ENCODE measurements around the gene LEMD2. TPM values are rescaled to one million over a fixed set of nuclear protein-coding genes. Genes with fewer than 3 reads are reported as not detected.
"Not testable (repeated sequence)": the region's sequence is repeated elsewhere in the genome, so short reads cannot be mapped to it uniquely, and the experiment has no call there.

Gene LEMD2
- total RNA-seq: 51.9 and 53.8 TPM in 2 replicates
- polyA plus RNA-seq (2012): 57.6 TPM

DNA sequence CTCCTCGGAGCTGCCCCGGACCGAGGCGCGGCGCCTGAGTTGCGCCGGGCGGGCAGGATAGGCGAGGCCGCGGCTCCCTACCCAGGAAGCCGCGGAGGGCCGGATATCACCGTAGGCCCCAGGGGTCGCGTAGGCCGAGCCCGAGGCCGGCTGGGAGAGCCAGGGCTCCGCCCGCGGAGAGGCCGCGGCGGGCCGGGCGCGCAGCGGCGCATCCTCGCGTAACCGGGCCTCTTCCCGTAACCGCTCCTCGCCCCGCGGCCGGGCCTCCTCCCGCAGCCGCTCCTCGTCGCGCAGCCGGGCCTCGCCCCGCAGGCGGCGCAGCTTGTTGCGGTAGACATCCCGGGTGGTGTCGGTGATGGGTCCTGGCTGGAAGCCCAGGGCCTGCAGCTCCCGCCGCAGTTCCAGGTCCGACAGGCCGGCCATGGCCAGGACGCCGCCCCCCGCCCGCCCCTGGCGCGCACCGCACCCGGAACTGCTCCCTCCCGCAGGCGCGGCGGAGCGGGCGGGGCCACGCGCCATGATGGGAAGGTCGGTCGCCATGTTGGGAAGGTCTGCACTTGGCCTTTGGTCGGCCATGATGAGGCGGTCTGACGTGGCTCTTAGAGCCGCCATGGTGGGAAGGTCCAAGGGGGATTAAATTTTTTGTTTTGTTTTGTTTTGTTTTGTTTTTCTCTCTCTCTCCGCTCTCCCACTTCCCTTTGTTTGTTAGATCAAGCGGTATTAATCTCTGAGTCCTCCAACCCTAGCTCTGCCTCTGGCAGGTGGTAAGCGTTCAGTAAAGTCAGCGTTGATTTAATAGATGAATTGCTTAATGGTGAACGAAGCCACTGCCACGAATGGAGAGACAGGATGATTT is at the start of gene LEMD2:
TSS of gene LEMD2 (minus strand) at position 437 of the 856 bp plus-strand sequence. CDS start at position 423, 14 bp downstream.
- peak; percentile 95 for DNase-seq (ENCODE audit: low read depth)

DNA sequence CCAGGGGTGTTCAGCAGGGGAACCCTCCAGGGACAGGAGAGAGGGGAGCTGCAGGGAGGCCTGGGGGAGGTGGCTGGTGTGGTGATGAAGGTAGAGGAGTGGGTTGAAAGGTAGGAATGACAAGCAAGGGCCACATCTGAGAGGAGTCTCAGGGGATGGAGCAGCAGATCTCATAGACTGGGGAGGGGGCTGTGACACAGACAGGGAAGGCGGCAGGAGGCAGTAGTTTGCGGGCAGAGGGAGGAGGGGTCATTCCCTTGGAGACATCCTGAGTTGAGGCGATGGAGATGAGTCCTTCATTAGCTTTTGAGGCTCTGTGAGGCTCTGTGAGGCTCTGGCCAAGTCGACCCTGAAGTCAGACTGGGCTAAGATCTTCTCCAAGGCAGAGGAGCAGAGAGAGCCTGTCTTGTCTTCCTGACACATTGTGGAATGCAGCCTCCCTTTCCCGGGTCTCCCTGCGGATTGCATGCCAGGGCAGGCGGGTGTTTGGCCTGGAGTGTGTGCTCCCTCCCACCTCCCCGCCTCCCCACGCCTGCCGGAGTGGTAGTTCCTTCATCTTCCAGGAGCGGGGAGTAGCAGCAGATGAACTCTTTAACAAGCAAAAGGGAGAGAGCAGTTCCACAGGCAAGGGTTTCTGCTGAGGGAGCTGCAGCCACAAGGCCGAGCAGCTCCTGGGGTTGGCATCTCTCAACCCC is 49.2 kb upstream of the LEMD2 start:
- no peak for DNase-seq (ENCODE audit: low read depth)

DNA sequence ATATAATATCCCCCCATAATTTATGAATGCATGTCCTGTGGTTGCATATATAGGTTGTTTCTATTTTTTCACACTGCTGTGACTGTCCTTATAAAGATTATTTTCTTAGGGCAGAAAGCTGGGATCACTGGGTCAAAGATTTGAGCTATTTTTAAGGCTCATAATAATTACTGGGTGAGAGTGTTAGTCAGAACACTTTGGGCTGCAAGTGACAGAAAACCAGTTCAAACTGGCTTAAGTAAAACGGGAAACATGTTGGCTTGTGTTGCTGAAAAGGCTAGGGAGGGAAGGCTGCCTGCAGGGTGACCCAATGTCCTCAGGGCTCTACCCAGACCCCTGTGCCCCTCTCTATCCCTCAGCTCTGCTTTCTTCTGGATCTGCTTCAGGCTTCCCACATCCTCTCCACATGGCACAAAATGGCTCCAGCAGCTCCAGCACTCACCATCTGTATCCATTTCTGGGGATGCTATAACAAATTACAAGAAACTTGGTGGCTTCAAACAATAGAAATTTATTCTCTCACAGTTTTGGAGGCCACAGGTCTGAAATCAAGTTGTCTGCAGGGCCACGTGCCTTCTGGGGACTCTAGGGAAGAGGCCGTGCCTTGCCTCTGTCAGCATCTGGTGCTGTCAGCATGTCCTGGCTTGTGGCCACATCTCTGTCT is 48.0 kb upstream of the LEMD2 start:
- DNase-seq (ENCODE audit: low read depth): no peak

DNA sequence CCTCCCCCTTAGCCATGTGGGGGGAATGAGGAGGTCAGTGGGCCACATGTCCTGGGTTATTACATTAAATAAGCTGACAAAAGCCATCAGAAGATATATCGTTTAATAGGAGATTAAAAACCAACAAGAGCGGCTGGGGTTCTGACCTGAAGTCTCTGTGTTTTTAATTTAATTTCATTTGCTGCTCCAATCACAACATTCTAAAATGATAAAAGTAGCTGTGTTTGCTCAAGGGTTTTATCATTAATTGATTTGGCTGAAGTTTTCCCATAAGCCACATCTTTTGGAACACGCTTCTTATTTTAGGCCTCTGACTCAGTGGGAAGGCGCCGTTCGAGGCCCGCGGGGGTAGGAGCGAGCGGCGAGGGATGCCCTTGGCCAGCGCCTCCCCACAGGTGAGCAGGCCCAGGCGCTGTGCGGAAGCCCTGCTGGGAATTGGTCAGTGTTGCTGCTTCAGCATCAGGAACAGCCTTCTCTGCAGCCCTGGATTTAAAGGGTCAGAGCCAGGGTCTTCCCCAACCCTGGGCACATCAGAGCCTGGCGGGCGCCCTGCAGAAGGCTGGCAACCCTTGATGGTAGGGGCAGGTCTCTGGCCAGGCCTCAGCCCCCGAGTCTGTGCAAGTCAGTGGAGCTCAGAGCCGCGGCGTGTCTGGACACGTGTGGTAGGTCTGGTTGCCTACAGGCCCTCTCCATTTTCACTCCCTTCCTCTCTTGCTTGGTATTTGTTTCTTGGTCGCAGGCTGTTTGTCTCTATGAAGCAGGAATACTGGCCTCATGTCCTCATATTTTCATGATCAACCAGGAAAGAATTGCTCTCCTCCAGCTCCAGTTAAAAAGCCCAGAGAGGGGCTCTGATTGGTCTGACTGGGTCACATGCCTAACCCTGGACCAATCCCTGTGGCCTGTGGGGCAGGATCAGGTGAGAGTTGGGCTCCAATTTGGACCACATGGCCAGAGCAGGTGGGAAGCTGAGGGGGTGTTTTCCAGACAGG is 45.8 kb upstream of the LEMD2 start:
- DNase-seq (ENCODE audit: low read depth): no peak

DNA sequence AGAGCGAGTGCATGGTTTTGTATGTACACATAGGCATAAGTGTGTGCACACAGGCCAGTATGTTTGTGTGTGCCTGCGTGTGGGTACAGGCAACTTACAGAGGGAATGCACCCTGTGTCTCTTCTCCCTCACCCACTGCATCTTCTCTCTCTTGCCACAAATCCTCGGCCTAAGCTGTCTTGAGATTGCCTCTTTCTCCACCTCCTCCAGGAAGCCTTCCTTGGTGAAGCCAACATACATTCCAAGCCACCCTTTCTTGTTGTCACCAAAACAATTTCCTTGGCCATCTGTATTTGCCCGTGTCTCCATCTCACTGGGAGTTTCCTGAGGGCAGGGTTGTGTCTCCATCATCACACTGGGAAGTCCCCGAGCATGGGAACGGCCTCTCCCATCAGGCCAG is 44.7 kb upstream of the LEMD2 start:
- DNase-seq (ENCODE audit: low read depth): no peak

DNA sequence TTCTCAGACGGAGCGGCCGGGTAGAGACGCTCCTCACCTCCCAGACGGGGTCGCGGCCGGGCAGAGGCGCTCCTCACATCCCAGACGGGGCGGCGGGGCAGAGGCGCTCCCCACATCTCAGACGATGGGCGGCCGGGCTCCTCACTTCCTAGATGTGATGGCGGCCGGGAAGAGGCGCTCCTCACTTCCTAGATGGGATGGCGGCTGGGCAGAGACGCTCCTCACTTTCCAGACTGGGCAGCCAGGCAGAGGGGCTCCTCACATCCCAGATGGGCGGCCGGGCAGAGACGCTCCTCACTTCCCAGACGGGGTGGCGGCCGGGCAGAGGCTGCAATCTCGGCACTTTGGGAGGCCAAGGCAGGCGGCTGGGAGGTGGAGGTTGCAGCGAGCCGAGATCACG is 43.9 kb upstream of the LEMD2 start:
- not testable (repeated sequence) for DNase-seq (ENCODE audit: low read depth)

DNA sequence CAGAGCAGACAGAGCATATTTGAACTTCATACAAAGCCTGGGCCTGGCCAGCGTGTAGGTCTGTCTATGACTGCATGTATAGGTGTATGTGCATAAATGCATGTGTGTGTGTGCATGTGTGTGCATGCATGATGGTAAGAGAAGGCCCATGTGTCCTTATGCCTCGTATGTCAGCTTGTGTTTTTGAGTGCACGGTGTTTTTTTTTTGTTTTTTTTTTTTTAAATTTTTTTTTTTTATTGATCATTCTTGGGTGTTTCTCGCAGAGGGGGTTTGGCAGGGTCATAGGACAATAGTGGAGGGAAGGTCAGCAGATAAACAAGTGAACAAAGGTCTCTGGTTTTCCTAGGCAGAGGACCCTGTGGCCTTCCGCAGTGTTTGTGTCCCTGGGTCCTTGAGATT is 42.8 kb upstream of the LEMD2 start:
- not testable (repeated sequence) for DNase-seq (ENCODE audit: low read depth)

DNA sequence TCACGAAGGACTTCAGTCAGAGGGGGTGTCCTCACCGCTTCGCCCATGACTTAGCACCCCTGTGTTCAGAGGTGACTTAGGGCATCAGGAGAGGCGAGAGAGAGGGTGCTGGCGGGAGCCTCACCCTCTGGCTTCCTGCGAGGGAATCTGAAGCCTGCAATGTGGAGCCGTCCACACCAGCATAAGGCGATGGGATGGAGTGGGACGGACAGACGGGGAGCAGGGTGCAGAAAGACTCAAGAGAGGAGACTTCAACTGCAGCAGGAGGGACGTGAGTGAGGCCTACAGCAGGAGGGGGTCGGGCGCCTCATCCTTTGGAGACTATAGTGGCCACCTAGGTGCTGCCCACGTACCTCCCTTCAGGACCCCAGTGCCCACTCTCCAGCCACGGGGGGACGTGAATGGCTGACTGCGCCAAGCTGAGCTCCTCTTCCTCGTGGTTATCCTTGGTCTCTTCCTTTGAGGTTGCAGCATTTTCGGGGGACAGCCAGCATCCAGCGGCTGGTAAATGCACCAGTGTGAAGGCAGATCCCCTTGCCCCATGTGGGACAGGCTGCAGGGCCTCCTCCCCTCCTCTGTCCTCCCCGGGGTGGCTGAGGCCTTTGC is 41.8 kb upstream of the LEMD2 start:
- no peak for DNase-seq (ENCODE audit: low read depth)

DNA sequence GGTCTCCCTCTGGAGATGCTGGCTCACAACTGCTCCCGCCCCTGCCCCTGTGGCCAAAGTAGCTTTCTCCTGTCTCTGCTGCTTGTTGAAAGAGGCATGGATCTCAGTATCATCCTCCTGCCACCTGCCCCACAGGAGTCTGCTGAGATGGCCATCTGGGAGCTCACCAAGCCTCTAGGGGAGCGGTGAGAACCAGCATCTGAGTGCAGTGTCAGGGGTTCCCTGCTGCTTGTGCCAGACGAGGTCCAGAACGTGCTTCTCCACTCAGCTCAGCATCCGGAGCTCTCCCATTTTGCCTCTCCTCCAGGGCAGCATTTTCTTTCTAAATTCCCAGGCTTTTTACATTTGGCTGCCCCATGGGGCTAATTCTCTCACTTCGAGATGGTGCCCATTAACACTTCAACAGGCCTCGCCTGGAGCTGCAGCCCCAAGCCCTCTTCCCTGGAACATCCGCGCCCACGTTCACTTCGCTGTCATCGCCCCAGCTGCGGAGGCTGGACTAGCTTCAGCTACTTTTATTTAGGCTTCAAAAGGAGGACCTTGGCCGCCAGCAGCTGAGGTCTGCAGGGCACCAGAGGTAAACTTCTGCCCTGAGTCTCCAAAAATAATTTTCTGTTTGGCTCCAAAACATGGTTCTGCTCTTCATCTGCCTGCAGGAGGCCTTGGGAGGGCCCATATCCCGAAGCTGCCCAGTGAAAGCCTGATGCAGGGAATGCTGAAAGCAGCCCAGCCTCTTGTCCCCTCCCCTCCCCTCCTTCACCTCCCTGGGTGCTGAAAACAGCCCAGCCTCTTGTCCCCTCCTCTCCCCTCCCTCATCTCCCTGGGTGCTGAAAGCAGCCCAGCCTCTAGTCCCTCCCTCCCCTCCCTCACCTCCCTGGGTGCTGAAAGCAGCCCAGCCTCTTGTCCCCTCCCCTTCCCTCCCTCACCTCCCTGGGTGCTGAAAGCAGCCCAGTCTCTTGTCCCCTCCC is 40.1 kb upstream of the LEMD2 start:
- DNase-seq (ENCODE audit: low read depth): no peak

DNA sequence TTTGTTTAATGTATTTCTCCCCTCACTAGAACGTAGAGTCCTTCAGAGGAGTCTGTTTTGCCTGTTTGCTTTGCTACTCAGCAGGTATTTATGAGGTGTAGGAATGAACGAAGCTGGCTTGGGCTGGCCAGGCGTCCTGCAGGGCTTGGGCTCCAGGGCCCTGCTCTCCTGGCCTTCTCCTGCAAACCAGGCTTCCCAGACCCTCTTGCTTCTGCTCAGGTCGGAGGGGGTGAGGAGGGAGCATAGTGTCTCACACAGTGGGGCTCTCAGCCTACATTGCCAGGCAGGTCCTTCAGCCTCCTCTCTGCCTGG is 39.5 kb upstream of the LEMD2 start:
- DNase-seq (ENCODE audit: low read depth): no peak

DNA sequence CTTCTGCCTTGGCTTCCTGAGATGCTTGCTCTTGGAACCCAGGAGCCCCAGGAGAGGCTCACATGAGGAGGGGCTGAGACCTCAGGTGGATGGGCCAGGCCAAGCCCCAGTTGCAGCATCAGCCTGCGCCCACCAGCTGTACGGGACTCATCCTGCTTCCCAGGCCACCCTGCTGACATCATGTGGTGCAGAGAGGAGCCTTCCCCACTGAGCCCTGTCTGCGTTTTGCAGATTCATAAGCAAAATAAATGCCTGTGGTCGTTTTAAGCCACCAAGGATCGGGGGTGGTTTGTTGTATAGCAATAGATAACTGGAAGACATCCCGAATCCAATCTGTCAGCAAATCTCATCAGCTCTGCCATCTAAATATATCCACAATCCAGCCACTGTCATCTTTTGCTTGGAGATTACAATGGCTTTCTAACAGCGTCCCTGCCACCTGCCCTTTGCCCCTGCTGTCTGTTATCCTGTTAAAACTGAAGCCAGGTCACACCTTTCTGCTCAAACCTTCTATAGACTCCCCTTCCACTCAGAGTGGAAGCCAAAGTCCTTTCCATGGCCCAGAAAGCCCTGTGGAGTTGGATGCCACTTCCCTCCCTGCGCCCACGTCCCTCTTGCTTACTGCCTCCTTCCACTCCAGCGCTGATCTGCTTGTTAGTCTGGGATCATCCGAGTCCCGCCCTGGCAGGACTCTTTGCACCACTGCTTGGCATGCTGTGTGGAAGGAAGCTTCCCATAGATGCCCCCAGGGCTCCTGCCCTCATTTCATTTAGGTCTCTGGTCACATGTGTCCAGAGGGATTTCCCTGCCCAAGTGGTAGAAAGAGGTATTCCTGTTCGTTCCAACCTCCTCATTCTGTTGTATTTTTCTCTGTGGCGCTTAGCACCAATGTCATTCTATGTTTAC is 38.9 kb upstream of the LEMD2 start:
- peak; percentile 70 for DNase-seq (ENCODE audit: low read depth)

DNA sequence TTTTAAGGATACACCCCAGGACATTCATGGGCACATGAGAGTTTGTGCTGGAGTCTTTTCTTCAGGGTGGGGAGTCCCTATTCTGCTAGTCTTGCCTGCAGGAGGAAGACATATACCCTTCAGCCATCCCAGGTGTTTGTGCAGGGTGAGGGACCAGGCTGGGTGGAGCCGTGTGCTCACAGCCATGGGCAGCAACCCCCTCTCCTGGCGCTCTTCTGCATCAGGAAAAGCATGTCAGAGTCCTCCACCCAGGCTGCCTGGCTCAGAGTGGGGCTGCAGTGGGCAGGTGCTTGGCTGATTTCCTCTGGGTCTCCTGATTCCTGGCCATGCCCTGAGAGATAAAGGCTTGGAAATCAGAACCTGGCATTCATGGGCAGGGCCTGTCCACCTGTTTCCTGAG is 37.6 kb upstream of the LEMD2 start:
- no peak for DNase-seq (ENCODE audit: low read depth)

DNA sequence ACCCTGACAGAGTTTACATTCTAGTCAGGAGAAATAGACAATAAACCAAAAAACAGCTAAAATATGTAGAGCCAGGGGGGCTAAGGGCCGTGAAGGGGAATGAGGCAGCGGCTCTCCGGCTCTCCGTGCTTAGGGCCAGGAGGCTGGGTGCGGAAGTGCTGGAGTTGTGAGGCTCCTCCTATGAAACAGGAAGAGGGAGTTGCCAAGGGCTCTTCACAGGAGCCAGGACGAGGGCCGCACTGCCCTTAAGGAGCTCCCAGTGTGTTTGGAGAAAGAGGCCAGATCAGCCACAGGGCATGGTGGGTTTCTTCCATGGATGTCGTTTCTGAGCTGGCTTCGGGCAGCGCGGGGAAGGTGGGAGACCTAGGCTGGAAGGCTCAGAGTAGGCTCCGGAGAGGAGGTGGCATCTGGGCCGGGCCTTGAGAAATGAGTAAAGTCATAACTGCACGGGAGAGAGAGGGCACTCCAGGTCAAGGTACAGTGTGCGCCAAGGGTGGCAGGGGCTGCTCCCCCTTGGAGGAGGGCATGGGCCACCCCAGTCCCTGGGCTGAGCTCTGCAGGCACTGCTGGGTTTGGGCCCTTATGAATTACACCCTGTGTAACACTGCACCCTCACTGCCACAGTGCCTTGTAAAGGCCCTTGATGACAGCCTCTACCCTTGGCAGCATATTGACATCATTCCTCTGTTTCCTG is 35.7 kb upstream of the LEMD2 start:
- DNase-seq (ENCODE audit: low read depth): no peak

DNA sequence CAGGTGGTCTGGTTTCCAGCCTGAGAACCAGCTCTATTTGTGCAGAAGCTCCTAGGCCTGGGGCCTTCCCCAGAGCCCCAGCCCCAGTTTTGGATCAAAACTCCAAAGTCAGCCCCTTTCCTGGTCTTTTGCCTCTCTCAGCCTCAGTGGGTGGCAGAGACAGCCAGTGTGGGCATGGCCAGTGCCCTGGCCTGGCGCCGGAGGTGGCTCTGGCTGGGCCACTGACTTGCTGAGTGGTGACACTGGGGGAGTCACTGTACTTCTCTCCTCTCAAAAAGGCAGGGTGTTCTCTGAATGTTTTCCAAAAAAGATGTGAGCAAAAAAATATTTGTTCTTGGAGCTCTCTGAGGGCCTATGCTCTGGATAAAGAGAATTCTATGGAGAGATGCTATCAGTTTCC is 34.9 kb upstream of the LEMD2 start:
- DNase-seq (ENCODE audit: low read depth): no peak

DNA sequence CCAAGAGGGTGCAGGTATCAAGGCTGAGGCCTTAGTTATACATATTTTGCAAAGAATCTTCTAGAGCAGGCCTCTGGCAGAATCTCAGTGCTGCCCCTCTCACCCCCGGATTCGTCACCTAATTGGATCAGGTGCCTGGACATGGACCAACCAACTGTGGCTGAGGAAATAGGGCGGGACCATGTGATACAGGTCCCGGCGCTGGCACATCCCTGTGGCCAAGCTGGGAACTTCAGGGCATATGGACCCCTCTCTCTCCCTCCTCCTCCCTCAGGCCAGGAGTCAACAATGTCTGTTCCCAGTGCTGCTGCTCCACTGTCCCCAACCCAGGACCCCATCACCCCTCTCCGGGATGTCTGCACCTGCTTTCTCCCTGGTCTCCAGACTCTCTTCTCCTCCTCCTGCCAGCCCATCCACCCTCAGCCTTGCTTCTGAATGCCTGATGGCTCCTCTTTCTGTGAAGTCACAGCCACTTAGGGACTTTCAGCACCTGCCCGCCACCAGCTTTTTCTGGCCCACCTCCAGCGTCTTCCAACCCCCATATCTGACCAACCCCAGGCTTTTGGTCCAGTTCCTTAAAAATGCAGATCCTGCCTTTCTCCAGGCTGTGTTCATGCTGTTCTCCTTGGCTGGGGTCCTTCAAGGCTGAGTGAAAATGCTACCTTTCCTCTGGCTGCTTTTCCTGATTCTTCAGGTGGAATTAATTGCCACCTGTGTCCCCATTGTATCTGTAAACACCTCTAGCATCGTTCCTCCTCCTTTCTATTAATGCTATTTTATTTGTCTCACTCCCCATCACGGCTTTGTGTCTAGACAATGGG is 33.9 kb upstream of the LEMD2 start:
- no peak for DNase-seq (ENCODE audit: low read depth)

DNA sequence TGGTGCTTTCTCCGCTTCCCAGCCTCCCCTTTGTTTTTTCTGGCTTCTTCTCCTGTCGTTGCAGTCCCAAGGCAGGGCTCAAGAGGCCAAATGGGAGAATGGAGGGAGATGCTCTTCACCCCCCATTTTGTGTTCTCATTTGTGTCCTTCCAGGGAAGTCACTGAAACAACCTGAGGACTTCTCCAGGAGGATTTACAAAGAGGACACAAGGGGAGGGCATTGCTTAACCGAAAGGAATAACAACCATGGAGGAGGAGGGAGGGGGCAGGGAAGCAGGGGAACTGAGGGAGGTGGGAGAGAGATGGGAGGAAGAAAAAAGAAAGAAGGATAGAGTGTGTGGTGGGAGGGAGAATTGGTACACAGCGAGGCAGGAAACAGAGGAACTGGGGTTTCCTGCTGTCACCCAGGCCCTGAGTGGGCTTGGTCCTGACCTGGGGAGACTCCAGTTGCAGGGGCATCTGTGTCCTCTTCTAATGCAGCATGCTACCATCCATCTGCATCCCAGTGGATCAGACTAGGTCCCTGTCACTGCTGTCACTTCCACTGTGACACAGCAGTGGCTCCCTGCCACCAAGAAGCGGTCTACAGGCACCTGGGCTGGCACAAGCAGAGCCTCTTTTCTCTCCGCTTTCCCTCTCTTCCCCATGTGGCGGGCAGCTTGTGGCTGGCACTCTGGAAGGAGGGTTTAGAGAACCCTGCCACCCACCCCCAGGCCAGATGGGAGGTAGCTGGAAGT is 32.0 kb upstream of the LEMD2 start:
- DNase-seq (ENCODE audit: low read depth): no peak

Data from myocyte (in vitro differentiated cells).